Right lobe of liver (tissue), 4 donors: ENCODE results near the gene EOLA2.
"Not testable (repeated sequence)": the region's sequence is repeated elsewhere in the genome, so short reads cannot be mapped to it uniquely, and the experiment has no call there.

Experiments
- CTCF ChIP-seq, 4 donors: fragments of 200-600 bp in 3 of 4; fragments of 450-650 bp in 1 of 4; IDR thresholded peaks; one replicate each; pipeline versions ENCODE4 v1.5.1 to v1.8.0; 2016 to 2022; ENCODE audit warnings: antibody characterized with exemption in 4 of 4, mild to moderate bottlenecking in 2 of 4
- POLR2A ChIP-seq: fragments of 450-650 bp; IDR thresholded peaks from one replicate; pipeline ENCODE4 v1.6.1; 2017; ENCODE audit warnings: antibody characterized with exemption, mild to moderate bottlenecking
- donor health status: DM: no; HTN: no; CAD: no.
- donor health status: DM: no; HTN: no; CAD: no.
- donor health status: DM: no; HTN: yes; CAD: no.

DNA sequence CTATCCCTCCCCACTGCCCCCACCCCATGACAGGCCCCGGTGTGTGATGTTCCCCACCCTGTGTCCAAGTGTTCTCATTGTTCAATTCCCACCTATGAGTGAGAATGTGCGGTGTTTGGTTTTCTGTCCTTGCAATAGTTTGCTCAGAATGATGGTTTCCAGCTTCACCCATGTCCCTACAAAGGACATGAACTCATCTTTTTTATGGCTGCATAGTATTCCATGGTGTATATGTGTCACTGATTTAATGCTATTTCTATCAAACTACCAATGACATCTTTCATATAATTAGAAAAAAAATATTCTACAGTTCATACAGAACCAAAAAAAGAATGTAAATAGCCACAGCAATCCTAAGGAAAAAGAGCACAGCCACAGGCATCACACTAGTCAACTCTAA, 47.5 kb downstream of the EOLA2 start:
- TF ChIP-seq CTCF (IDR thresholded peaks at IDR 0.05); POLR2A: not testable (repeated sequence)
